ENCODE data around the gene TEAD2. TPM values are rescaled to one million over a fixed set of nuclear protein-coding genes. Genes with fewer than 3 reads are reported as not detected.
A peak's percentile ranks its signal among the peaks of the same experiment; 100 is the strongest.

TEAD2 gene
- total and polyA plus RNA-seq, 9 of the 15 experiments (the other 6 are each of a cell fraction or from before 2014, with no cell fraction given), result 1.6 to 27.0 (median 13.9) TPM

DNA sequence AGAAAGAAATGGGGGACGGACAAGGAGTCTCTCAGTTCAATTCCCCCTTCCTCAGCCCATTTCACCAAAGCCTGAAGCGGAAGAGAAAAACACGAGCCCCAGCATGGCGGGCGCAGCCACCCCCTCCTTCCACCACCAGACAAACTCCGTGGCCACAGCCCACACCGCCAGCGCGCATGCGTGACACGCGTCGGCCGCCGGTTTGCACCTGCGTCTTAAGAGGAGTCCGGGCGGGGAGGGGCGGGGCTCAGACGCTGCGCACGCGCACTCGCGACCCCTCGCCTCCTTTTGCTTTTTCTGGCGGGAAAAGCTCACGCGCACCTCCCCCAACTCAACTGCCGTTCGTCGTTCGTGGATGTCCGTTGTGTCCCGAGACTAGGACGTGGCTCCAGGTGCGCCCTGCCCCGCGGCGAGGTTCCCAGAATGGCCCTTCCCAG, 25.7 kb upstream of the TEAD2 start, which contains the start of gene KASH5 (continued):
- no peak for TF ChIP-seq TOE1 (IDR thresholded peaks at IDR 0.05; ENCODE audit: borderline replicate concordance)
- TF ChIP-seq TOE1 (CRISPR knock-in tag; IDR thresholded peaks at IDR 0.05; ENCODE audit: borderline replicate concordance, low read depth), result no peak
- TF ChIP-seq POLR2A (conservative IDR thresholded peaks at IDR 0.05), result peak; percentile 69
- TF ChIP-seq NCOR1 (IDR thresholded peaks at IDR 0.05), result no peak
- TF ChIP-seq ZNF217 (CRISPR knock-in tag; IDR thresholded peaks at IDR 0.05), result no peak
- TF ChIP-seq, protein P1, sequence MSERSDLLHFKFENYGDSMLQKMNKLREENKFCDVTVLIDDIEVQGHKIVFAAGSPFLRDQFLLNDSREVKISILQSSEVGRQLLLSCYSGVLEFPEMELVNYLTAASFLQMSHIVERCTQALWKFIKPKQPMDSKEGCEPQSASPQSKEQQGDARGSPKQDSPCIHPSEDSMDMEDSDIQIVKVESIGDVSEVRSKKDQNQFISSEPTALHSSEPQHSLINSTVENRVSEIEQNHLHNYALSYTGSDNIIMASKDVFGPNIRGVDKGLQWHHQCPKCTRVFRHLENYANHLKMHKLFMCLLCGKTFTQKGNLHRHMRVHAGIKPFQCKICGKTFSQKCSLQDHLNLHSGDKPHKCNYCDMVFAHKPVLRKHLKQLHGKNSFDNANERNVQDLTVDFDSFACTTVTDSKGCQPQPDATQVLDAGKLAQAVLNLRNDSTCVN (CRISPR knock-in tag; IDR thresholded peaks at IDR 0.05), result no peak
- no peak for TF ChIP-seq ARID2 (IDR thresholded peaks at IDR 0.05)
- no peak for TF ChIP-seq U2AF2 (optimal IDR thresholded peaks at IDR 0.05; ENCODE audit: low read depth, low read length)
- TF ChIP-seq SMAD3 (CRISPR knock-in tag; conservative IDR thresholded peaks at IDR 0.05), result no peak
- TF ChIP-seq L3MBTL2 (IDR thresholded peaks at IDR 0.05), result peak; percentile 98
- TF ChIP-seq, protein P2, sequence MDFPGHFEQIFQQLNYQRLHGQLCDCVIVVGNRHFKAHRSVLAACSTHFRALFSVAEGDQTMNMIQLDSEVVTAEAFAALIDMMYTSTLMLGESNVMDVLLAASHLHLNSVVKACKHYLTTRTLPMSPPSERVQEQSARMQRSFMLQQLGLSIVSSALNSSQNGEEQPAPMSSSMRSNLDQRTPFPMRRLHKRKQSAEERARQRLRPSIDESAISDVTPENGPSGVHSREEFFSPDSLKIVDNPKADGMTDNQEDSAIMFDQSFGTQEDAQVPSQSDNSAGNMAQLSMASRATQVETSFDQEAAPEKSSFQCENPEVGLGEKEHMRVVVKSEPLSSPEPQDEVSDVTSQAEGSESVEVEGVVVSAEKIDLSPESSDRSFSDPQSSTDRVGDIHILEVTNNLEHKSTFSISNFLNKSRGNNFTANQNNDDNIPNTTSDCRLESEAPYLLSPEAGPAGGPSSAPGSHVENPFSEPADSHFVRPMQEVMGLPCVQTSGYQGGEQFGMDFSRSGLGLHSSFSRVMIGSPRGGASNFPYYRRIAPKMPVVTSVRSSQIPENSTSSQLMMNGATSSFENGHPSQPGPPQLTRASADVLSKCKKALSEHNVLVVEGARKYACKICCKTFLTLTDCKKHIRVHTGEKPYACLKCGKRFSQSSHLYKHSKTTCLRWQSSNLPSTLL (IDR thresholded peaks at IDR 0.05), result no peak
- TF ChIP-seq SETDB1 (IDR thresholded peaks at IDR 0.05; ENCODE audit: low read length), result no peak
- TF ChIP-seq PTBP1 (IDR thresholded peaks at IDR 0.05; ENCODE audit: low read depth, low read length), result no peak
- TF ChIP-seq ZNF551 (CRISPR knock-in tag; IDR thresholded peaks at IDR 0.05), result no peak
- no peak for TF ChIP-seq GABPA (tag; conservative IDR thresholded peaks at IDR 0.05; ENCODE audit: low read depth)
- no peak for TF ChIP-seq ETV6 (IDR thresholded peaks at IDR 0.05; ENCODE audit: borderline replicate concordance in 1 of 2, low read depth in 2 of 2, low read length in 1 of 2)
- no peak for TF ChIP-seq ETV6 (CRISPR knock-in tag; IDR thresholded peaks at IDR 0.05; ENCODE audit: borderline replicate concordance)
- TF ChIP-seq ZNF197 (CRISPR knock-in tag; IDR thresholded peaks at IDR 0.05; ENCODE audit: low read depth), result no peak
- no peak for TF ChIP-seq JUND (IDR thresholded peaks at IDR 0.05; ENCODE audit: borderline replicate concordance, low read depth, low read length)
- no peak for TF ChIP-seq JUND (tag; IDR thresholded peaks at IDR 0.05; ENCODE audit: borderline replicate concordance, low read depth, low read length)
- peak; percentile 24 for TF ChIP-seq BRD9 (IDR thresholded peaks at IDR 0.05; ENCODE audit: low read depth, partially characterized antibody)
- TF ChIP-seq, protein P3, sequence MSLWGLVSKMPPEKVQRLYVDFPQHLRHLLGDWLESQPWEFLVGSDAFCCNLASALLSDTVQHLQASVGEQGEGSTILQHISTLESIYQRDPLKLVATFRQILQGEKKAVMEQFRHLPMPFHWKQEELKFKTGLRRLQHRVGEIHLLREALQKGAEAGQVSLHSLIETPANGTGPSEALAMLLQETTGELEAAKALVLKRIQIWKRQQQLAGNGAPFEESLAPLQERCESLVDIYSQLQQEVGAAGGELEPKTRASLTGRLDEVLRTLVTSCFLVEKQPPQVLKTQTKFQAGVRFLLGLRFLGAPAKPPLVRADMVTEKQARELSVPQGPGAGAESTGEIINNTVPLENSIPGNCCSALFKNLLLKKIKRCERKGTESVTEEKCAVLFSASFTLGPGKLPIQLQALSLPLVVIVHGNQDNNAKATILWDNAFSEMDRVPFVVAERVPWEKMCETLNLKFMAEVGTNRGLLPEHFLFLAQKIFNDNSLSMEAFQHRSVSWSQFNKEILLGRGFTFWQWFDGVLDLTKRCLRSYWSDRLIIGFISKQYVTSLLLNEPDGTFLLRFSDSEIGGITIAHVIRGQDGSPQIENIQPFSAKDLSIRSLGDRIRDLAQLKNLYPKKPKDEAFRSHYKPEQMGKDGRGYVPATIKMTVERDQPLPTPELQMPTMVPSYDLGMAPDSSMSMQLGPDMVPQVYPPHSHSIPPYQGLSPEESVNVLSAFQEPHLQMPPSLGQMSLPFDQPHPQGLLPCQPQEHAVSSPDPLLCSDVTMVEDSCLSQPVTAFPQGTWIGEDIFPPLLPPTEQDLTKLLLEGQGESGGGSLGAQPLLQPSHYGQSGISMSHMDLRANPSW (CRISPR knock-in tag; IDR thresholded peaks at IDR 0.05), result no peak
- peak; percentile 68 for TF ChIP-seq CXXC5 (CRISPR knock-in tag; IDR thresholded peaks at IDR 0.05)

Measured in K562 (cell line).